H4 (cell line): ENCODE measurements around the gene ARFRP1. TPM values are rescaled to one million over a fixed set of nuclear protein-coding genes. Genes with fewer than 3 reads are reported as not detected.
"Not testable (repeated sequence)": the region's sequence is repeated elsewhere in the genome, so short reads cannot be mapped to it uniquely, and the experiment has no call there.

Experiments
- DNase-seq: peaks from one replicate; pipeline ENCODE4 v3.0.0-alpha.2; 2015; ENCODE audit warnings: low spot score
- total RNA-seq: library from RNA; depleted of rRNA; stranded (reverse); fragments of >200 nt; shearing (Covaris generic); gene quantifications from 2 replicates; pipeline ENCODE4 v1.2.3, GENCODE V29; 2014

The ARFRP1 gene
- total RNA-seq, 1 experiment from 2014 or later: 24.6 TPM

GRCh38 chr20:63732118-63733095 lies 24.6 kb upstream of the ARFRP1 start:
- no peak for DNase-seq

- no peak for DNase-seq
Observed at GRCh38 chr20:63731410-63731809, 23.6 kb upstream of the ARFRP1 start.

DNA sequence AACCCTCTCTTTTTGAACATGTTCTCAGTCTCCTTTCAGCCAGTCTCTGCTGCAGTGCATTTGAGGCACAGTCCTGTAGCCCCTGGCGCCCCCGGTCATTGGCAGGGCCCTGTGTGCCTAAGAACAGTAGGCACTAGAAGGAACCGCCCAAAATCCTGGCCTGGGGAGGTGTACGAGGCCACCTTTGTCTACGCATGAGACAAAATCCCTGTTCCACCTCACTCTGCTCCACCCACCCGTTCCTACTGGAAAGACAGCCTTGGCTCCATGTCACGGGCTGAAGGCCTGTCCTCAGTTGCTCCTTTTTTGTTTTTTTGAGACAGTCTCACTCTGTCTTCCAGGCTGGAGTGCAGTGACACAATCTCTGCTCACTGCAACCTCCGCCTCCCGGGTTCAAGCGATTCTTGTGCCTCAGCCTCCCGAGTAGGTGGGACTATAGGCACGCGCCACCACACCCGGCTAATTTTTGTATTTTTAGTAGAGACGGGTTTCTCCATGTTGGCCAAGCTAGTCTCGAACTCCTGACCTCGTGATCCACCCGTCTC lies 22.5 kb upstream of the ARFRP1 start:
- not testable (repeated sequence) for DNase-seq

GRCh38 chr20:63722967-63723622 lies 15.3 kb upstream of the ARFRP1 start:
- DNase-seq: not testable (repeated sequence)

GRCh38 chr20:63718996-63719395 lies 11.2 kb upstream of the ARFRP1 start:
- DNase-seq: no peak

DNA sequence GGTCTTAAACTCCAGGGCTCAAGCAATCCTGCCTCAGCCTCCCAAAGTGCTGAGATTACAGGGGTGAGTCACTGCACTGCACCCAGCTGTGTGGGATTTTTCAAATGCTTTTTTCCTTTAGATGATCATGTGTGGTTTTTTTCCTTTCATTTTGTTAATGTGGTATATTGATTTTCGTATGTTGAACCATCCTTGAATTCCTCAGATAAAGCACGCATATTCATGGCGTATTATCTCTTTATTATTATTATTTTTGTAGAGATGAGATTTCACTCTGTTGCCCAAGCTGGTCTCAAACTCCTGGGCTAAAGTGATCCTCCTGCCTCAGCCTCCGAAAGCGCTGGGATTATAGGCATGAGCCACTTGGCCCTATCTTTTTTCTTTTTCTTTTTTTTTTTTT lies 7.1 kb upstream of the ARFRP1 start:
- no peak for DNase-seq

- DNase-seq: no peak
Observed at GRCh38 chr20:63712191-63712590, 4.4 kb upstream of the ARFRP1 start.

DNA sequence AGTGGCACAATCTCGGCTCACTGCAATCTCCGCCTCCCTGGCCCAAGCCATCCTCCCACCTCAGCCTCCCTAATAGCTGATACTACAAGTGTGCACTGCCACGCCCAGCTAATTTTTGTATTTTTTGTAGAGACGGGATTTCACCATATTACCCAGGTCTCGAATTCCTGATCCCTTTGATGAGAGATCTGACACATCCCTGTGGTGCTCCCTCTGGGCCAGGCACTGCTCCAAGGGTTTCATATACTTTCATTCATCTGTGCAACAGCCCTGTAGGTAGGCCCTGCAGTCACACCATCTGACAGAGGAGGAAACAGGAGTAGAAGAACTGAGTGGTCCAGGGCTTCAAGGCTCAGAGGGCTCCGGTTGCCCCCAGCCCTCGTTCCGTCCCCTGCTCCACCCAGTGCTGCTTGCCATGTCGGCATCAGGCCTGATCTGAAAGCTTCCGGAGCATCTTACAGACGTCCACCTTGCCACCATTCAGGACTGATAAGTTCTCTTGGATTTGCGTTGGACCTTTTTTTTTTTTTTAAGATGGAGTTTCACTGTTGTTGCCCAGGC lies 3.4 kb upstream of the ARFRP1 start:
- DNase-seq: no peak

DNA sequence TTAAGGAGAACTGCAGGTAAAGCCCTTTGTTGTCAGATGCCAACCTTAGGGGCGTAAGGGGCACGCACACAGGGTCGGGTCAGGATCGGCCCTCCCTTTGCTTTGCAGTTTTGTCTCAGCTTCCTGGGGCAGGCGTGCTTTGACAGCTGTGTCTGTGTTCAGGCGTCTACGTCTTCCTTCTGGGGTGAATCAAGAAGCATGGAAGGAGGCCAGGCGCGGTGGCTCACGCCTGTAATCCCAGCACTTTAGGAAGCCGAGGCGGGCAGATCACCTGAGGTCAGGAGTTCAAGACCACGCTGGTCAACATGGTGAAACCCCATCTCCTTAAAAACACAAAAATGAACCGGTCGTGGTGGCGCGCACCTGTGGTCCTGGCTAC lies 1.4 kb upstream of the ARFRP1 start:
- DNase-seq: no peak

GRCh38 chr20:63708301-63709148 lies 749 bp upstream of the ARFRP1 start:
- DNase-seq: no peak

GRCh38 chr20:63706852-63707557 lies 771 bp downstream of the ARFRP1 start:
- peak; percentile 5 for DNase-seq

DNA sequence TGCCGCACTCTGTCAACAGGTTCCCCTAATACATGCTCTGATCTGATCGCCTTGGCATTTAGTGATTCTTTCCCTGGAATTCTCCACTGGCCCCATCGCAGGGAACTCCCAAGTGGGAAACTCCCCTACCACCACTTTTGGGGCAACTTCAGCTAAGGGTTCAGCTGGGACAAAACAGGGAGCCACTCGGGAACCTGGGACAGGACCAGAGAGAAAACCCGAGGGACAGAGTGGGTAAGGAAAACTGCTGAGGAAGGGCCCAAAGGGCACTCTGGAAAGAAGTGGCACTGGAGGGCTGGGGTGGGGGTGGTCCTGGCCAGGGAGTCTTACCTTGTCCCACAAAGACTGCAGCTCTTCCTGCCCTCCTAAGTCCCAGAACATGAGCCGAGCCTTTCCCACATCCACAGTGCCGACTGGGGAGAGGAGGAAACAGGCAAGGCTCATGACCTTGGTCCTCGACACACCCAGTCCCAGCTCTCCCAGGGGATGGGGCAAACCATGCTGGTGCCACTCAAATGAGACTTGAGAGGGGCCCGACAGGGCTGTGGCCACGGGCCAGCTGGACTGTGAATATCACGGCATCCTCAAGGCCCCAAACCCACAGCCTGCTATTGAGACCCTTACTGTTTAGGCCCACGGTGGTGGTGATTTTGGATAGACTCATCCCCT lies 1.6 kb downstream of the ARFRP1 start:
- DNase-seq: no peak

DNA sequence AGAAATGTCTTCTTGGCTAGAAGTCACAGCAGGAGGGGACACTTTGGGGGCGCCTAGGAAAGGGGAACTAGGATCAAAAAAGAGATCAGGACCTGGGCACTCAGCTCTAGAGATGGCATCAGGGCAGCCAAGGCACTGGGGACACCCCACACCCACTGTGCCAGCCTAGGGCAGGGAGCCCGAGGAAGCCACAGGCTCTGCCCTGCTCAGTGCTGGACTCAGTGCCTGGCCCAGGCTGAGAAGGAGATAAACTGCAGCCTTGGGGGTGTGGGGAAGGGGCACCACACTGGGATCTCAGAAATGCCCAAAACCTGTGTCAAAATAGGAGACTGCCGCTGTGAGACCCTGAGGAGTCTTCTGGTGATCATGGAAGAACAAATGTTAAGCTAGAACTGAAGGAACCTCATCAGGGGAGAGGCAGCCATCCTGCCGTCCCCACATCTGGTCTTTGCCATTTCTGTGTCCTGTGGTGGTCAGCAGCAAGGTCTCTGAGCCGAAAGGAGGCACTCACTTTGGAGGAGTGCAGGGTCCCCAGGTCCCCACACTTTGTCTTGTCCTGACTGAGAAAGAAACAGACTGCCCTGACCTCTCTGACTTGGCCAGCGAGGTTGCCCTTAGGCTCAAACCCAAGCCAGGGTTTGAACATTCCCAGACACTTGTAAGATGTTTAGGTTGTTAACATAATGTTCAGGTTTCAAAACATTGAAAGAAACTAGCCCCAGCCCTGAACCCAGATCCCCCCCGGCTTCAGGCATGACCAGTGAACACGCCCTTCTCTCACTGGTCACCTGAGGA lies 2.3 kb downstream of the ARFRP1 start:
- no peak for DNase-seq

GRCh38 chr20:63704749-63705117 lies 3.0 kb downstream of the ARFRP1 start:
- DNase-seq: no peak

DNA sequence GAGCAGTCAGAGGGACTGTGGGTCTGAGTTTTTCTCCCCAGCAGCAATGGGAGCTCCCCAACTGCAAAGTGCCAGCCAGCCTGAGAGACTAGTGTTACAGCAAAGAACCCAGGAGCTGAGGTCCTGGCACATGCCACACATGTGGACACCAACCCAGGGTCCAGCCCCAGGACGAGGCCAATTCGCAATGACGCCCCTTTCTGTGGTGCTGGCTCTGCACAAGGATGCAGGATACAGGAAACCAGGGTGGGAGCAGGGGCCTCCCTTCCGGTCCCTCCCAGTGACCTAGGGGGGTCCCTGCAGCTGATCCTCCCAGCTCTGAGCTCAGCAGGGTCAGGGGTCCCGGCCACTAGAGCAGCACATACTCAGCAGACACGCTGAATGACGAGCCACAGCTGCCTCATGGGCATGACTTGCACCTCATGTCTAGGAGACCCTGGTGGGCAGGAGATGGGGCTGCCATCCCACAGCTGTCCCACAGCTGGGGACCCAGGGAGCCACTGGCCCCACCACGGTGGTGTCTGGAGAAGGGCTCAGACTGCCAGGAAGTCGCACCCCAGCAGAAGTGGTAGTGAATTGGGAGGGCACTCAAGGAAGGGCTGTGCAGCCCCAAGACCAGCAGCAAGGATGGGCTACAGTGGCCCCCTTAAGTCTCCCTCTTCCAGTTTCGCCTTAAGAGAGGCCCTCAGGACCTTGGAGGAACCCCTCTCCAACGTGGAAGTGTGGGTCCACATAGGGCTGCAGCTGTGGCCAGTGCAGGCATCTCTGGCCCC lies 3.6 kb downstream of the ARFRP1 start:
- peak; percentile 2 for DNase-seq

DNA sequence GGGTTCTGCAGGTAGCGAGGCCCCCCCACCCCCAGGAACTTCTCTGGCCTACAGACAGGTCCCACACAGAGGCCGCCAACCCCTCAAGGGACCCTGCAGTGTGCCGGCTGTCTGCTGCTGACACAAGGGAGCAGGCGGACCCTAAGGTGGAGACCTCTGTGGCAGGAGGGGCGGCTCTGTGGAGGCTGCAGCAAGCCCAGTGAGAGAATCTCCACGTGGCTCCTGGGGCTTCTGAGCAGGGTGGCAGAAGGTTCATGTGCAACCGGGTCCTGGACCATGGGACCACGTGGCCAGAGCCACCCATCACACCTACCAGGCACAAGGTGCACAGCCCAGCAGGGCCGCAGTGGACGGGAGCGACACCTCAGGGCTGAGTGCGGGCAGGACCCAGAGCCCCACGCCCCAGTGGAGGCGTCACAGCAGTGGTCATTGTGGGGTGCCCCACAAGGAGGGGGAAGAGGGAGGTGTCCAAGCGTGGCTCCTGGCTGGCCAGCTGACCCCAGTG lies 4.3 kb downstream of the ARFRP1 start:
- DNase-seq: peak; percentile 5

- peak; percentile 6 for DNase-seq
Observed at GRCh38 chr20:63702751-63703470, 4.9 kb downstream of the ARFRP1 start.
